ENCODE measurements around the gene ELP2. TPM values are rescaled to one million over a fixed set of nuclear protein-coding genes. Genes with fewer than 3 reads are reported as not detected.

The ELP2 gene
- total RNA-seq, 1 experiment from 2014 or later, result 137 TPM

DNA sequence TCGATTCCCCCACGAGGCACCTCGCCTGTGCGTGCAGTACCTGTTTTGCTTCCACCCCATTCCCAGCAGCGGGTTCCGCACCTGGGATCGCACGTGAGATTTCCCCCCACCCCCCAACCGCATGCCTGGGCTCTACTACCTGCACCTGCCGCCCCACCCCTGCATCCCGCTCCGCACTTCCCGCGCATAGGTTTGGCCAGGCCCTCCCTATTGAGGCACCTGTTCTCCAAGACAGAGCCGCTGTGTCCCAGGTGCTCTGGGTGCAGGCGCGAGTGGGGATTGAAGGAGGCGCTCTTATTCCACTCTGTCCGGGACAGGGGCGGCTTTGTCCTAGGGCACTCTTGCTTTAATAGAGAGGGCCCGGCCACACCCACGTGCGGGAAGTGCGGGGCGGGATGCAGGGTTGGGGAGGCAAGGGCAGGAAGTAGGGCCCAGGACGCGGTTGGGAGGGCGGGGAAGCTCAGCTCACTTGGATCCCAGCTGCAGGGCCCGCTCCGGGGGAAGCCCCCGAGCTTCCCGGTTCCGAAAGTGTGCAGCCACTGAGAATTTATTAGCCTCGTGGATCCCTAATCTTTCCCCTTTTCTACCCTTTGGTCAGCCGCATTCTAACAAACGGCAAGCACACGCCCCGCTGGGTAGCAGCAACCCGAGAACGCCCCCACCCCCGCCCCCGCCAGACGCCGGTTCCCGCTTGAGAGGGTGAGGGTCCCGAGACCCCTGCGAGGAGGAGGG, 56.9 kb downstream of the ELP2 start:
- Mint-ChIP-seq H3K36me3 (ENCODE audit: insufficient read depth in 1 of 3, low read depth in 3 of 3) (peaks cover 2 to 5% (median 2%) of the 10 kb centered on the region in 3 experiments; a peak in 6 of 7 replicates), H3K4me3 (peak overlapping the region; percentile 81 to 86), H3K27me3 (ENCODE audit: low read depth) (peaks cover 53% of the 10 kb centered on the region), H3K9me3 (no peaks in the 10 kb centered on the region; a peak in 1 of 5 replicates), H3K4me1 (peaks cover 31 to 40% of the 10 kb centered on the region in 2 experiments), H3K27ac (no peak overlapping the region)
- no peak overlapping the region for H3T11ph ChIP-seq (ENCODE audit: low read length)
- peaks cover 3% of the 10 kb centered on the region; the same call in 1 of the 2 replicates for H3K79me2 ChIP-seq (ENCODE audit: insufficient read depth, low read length)
- H2AFZ ChIP-seq (ENCODE audit: low read length), result no peak overlapping the region
- no peak overlapping the region for H4K5ac ChIP-seq (ENCODE audit: insufficient read length, low read depth, low read length)
- no peak overlapping the region for H2BK20ac ChIP-seq (ENCODE audit: low read depth, low read length, poor library complexity, severe bottlenecking)
- no peak overlapping the region for H2BK12ac ChIP-seq (ENCODE audit: insufficient read length, low read depth, low read length)
- peak overlapping the region; percentile 59 for H3K4me2 ChIP-seq (ENCODE audit: insufficient read depth, insufficient read length, low read length)
- no peaks in the 10 kb centered on the region for H4K20me1 ChIP-seq (ENCODE audit: control insufficient read depth, insufficient read depth, insufficient read length)
- DNase-seq, result peak; percentile 60
- H3K23ac ChIP-seq (ENCODE audit: insufficient read length, low read depth, low read length), result no peak overlapping the region
- H2BK5ac ChIP-seq (ENCODE audit: insufficient read length, low read length), result no peak overlapping the region
- no peak overlapping the region for H3K4ac ChIP-seq (ENCODE audit: low read depth, low read length)
- H4K8ac ChIP-seq (replicated peaks; ENCODE audit: insufficient read length, low read depth, low read length), result no peak overlapping the region
- H3K18ac ChIP-seq (ENCODE audit: insufficient read length, low read depth, low read length), result no peak overlapping the region
- no peak overlapping the region for H3K9ac ChIP-seq (ENCODE audit: extremely low read depth, insufficient read length, low read length)
- H3K14ac ChIP-seq (ENCODE audit: insufficient read depth, low read length), result no peak overlapping the region
- H3K27ac ChIP-seq (ENCODE audit: insufficient read length, low read depth, low read length), result no peak overlapping the region
- no peaks in the 10 kb centered on the region for H3K9me3 ChIP-seq (ENCODE audit: control insufficient read depth, low read depth, low read length)
- no peak overlapping the region for H2BK15ac ChIP-seq (ENCODE audit: low read depth, low read length)
- H3K4me1 ChIP-seq (ENCODE audit: insufficient read depth, low read length), result peaks cover 4% of the 10 kb centered on the region; the same call in 1 of the 2 replicates
- H3K27me3 ChIP-seq (ENCODE audit: insufficient read depth, low read length), result peaks cover 5% of the 10 kb centered on the region; the same call in 1 of the 2 replicates
- no peak overlapping the region for H4K91ac ChIP-seq (ENCODE audit: insufficient read length, low read depth, low read length)
- H3K56ac ChIP-seq (ENCODE audit: insufficient read length, low read depth, low read length), result no peak overlapping the region
- H2AK5ac ChIP-seq (ENCODE audit: insufficient read length, low read length), result no peak overlapping the region
- no peak overlapping the region for H2BK120ac ChIP-seq (ENCODE audit: low read depth, low read length, poor library complexity, severe bottlenecking)
- no CpG with 5 or more reads among the region's 47 CpGs for WGBS (ENCODE audit: extremely low coverage, insufficient read length, low lambda C conversion rate)
- H3K23me2 ChIP-seq (ENCODE audit: insufficient read length, low read depth, low read length, poor library complexity, severe bottlenecking), result peaks cover 11% of the 10 kb centered on the region
- H3K79me1 ChIP-seq (ENCODE audit: insufficient read depth, low read depth, low read length, poor library complexity, severe bottlenecking), result no peaks in the 10 kb centered on the region
- TF ChIP-seq, protein P1, sequence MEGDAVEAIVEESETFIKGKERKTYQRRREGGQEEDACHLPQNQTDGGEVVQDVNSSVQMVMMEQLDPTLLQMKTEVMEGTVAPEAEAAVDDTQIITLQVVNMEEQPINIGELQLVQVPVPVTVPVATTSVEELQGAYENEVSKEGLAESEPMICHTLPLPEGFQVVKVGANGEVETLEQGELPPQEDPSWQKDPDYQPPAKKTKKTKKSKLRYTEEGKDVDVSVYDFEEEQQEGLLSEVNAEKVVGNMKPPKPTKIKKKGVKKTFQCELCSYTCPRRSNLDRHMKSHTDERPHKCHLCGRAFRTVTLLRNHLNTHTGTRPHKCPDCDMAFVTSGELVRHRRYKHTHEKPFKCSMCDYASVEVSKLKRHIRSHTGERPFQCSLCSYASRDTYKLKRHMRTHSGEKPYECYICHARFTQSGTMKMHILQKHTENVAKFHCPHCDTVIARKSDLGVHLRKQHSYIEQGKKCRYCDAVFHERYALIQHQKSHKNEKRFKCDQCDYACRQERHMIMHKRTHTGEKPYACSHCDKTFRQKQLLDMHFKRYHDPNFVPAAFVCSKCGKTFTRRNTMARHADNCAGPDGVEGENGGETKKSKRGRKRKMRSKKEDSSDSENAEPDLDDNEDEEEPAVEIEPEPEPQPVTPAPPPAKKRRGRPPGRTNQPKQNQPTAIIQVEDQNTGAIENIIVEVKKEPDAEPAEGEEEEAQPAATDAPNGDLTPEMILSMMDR (conservative IDR thresholded peaks at IDR 0.05), result no peak
